Ascending aorta (tissue), 2 donors: ENCODE results near the gene LCE2B. TPM values are rescaled to one million over a fixed set of nuclear protein-coding genes. Genes with fewer than 3 reads are reported as not detected.

Source experiments
- DNase-seq, 2 donors: peaks; one replicate each; pipeline ENCODE4 v3.0.0-alpha.2; 2019; ENCODE audit warnings: low spot score in 2 of 2
- H3K27ac ChIP-seq, 2 donors: fragments of 200-600 bp; sonication (generic); one replicate each; pipeline ENCODE4 v1.5.1; 2016 to 2017; ENCODE audit warnings: mild to moderate bottlenecking in 1 of 2
- H3K27me3 ChIP-seq: fragments of 200-600 bp; sonication (generic); one replicate; pipeline ENCODE4 v1.5.1; 2017
- H3K36me3 ChIP-seq, 2 donors: fragments of 200-600 bp; sonication (generic); one replicate each; pipeline ENCODE4 v1.5.1; 2016
- H3K4me1 ChIP-seq, 2 donors: fragments of 200-600 bp; sonication (generic); one replicate each; pipeline ENCODE4 v1.5.1; 2016 to 2017; ENCODE audit warnings: mild to moderate bottlenecking in 1 of 2
- H3K4me3 ChIP-seq, 2 donors: fragments of 200-600 bp; sonication (generic); one replicate each; pipeline ENCODE4 v1.5.1; 2016 to 2017; ENCODE audit warnings: mild to moderate bottlenecking in 1 of 2
- H3K9me3 ChIP-seq, 2 donors: fragments of 200-600 bp; sonication (generic); one replicate each; pipeline ENCODE4 v1.5.1; 2016
- intact Hi-C: fragments of 100-400 bp; cut with DNase I; formaldehyde crosslinking; loops from one replicate; pipeline ENCODE4 v1.15.1; 2023
- total RNA-seq: library from RNA; depleted of rRNA; stranded (reverse); fragments of >200 nt; gene quantifications from one replicate; pipeline ENCODE4 v1.1.0, GENCODE V29; 2016
- TF ChIP-seq, protein P1 (sequence below), 3 experiments: fragments of 200-600 bp in 2 of 3; fragments of 450-650 bp in 1 of 3; sonication (generic) in 2 of 3; IDR thresholded peaks; one replicate each; pipeline ENCODE4 v1.5.1; 2016 to 2019; ENCODE audit warnings: antibody characterized with exemption in 3 of 3, mild to moderate bottlenecking in 1 of 3, moderate library complexity in 1 of 3

The LCE2B gene
- total RNA-seq, 1 donor from 2014 or later: not detected

DNA sequence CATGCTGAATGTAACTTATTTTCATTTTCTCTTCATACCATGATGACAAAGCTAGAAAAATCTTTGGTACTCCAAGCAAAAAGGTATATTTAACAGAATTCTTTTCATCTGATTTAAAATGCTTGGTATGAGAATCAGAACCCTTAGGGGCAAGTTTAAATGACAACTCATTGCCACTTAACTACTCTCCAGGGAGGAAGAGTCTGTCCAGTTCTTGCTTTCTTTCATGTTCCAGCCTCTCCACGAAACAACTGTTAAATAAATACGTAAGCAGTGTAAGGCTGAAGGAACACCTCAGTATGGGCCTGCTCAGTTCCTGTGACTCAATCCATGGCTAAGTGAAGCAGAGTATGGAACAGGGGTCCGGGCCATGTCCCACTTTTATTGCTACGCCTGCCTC, 13.8 kb downstream of the LCE2B start:
- DNase-seq: no peak
- H3K9me3 ChIP-seq: no peaks in the 10 kb centered on the region
- intact Hi-C loops: no loop called here
- H3K36me3 ChIP-seq: no peaks in the 10 kb centered on the region
- TF ChIP-seq, protein P1, sequence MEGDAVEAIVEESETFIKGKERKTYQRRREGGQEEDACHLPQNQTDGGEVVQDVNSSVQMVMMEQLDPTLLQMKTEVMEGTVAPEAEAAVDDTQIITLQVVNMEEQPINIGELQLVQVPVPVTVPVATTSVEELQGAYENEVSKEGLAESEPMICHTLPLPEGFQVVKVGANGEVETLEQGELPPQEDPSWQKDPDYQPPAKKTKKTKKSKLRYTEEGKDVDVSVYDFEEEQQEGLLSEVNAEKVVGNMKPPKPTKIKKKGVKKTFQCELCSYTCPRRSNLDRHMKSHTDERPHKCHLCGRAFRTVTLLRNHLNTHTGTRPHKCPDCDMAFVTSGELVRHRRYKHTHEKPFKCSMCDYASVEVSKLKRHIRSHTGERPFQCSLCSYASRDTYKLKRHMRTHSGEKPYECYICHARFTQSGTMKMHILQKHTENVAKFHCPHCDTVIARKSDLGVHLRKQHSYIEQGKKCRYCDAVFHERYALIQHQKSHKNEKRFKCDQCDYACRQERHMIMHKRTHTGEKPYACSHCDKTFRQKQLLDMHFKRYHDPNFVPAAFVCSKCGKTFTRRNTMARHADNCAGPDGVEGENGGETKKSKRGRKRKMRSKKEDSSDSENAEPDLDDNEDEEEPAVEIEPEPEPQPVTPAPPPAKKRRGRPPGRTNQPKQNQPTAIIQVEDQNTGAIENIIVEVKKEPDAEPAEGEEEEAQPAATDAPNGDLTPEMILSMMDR (IDR thresholded peaks at IDR 0.05): no peak
- no peaks in the 10 kb centered on the region for H3K4me1 ChIP-seq
- H3K27me3 ChIP-seq: no peaks in the 10 kb centered on the region
- no peak overlapping the region for H3K4me3 ChIP-seq
- H3K27ac ChIP-seq: no peak overlapping the region

DNA sequence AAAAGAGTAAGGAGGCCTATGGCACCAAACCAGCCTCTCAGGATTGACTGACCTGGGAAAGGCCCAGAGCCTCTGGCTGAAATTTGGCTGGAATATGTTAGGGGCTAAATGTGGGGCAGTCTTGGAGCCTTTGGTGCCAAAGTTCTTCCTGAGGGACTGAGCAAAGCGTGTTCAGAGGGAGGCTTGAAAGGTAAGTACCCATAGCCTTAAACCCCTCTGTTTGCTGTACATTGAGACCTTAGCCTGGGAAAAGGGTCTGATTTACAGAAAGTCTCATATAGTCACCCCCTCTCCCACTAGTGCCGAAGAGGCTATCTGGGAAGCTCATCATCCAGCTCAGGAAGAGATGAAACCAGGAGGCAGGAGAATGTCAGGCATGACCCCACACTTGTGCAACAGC, 21.9 kb downstream of the LCE2B start, which contains the start of gene LCE4A:
Gene LCE4A (plus strand): TSS at position 301 of the 400 bp plus-strand sequence. CDS start 916 bp downstream, outside the sequence.
- intact Hi-C loops: no loop called here
- Histone ChIP-seq H3K4me3 (no peak within 1 kb of the TSS), H3K4me1 (no peaks in the 10 kb centered on the region), H3K36me3 (no peaks in the 10 kb centered on the region), H3K27ac (no peak within 1 kb of the TSS), H3K27me3 (no peaks in the 10 kb centered on the region), H3K9me3 (no peaks in the 10 kb centered on the region)
- TF ChIP-seq, protein P1 (IDR thresholded peaks at IDR 0.05): no peak
- DNase-seq: no peak

DNA sequence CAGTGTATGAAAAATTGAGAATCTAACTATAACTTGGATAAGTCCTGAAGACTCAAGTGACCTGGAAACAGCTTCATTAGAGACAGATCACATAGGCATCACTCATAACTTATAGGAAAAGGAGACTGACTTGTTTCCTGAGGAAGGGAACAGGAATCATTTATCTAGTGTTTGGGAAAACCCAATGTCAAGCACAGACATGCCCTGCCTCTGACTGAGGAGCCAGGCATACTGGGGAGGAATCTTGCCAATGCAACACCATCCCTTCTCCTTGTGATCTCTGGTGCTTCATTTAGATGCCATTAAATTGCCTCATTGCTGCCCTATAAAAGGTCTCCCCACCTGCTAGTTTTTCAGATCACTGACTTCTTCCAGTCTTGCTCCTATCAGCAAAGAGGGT, 32.3 kb downstream of the LCE2B start:
- Histone ChIP-seq H3K36me3 (no peaks in the 10 kb centered on the region), H3K27ac (no peak overlapping the region), H3K9me3 (peaks cover 0 to 8% of the 10 kb centered on the region in 2 donors), H3K4me1 (no peaks in the 10 kb centered on the region), H3K27me3 (no peaks in the 10 kb centered on the region), H3K4me3 (no peak overlapping the region)
- intact Hi-C loops: no loop called here
- DNase-seq: no peak
- TF ChIP-seq, protein P1 (IDR thresholded peaks at IDR 0.05): no peak

DNA sequence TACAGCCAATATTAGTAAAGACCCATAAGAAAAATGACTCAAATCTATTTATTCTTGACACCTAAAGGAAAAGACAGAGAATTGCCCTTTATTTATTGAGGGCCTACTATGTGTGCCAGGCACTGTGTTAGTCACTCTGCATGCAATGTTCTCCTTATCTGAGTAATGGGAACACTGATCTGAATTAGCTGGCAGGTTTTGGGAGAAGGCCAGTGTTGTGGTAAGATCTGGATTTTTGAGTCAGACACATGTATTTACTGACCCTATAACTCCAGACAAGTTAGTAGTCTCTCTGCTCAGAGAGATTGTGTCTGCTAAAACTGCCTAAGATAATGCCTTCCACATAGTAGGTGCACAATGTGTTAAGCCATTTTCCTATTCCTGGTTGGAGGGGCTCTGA, 39.3 kb downstream of the LCE2B start:
- intact Hi-C loops: no loop called here
- Histone ChIP-seq H3K27ac (no peak overlapping the region), H3K27me3 (no peaks in the 10 kb centered on the region), H3K36me3 (no peaks in the 10 kb centered on the region), H3K4me1 (no peaks in the 10 kb centered on the region), H3K4me3 (no peak overlapping the region), H3K9me3 (no peaks in the 10 kb centered on the region)
- DNase-seq: no peak
- TF ChIP-seq, protein P1 (IDR thresholded peaks at IDR 0.05): no peak

DNA sequence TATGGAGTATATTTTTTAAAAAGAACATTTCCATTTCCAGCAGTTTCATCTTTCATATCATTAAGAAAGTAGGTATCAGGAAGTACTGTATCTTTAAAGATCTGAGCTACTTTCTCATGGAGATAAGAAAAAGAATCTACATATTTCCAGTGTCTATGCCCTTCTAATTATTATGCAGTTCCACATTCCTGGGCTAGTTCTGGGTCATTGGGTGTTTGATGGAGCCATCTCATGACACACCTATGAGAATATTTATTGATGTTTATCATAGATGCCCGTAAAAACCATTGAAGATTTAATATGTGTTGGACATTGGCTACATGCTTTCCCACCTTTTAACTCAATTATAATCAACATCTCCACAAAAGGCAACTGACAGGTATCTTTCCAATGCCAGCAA, 43.1 kb downstream of the LCE2B start:
- H3K36me3 ChIP-seq: no peaks in the 10 kb centered on the region
- H3K27ac ChIP-seq: no peak overlapping the region
- H3K4me3 ChIP-seq: no peak overlapping the region
- DNase-seq: no peak
- TF ChIP-seq, protein P1 (IDR thresholded peaks at IDR 0.05): no peak
- H3K27me3 ChIP-seq: no peaks in the 10 kb centered on the region
- intact Hi-C loops: no loop called here
- no peaks in the 10 kb centered on the region for H3K4me1 ChIP-seq
- H3K9me3 ChIP-seq: no peaks in the 10 kb centered on the region

DNA sequence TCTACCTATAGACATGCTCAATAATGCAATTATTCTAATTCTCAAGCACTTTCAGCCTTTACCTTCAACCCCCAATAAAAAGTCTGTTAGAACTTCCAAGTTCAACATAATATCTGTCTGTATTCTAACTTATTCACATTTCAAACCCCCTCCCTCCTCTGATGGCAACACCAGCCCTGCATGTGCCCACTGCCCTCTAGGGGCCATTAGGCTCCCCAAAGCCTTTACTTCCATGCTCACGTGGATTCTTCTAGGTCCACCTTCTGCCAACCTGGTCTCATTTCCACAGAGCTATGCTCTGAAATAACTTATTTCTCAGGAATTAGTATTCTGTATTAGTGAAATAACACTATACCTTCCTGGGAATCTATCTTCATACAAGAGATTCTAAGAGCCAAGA, 49.7 kb downstream of the LCE2B start:
- Histone ChIP-seq H3K4me3 (no peak overlapping the region), H3K36me3 (no peaks in the 10 kb centered on the region), H3K27ac (no peak overlapping the region), H3K4me1 (no peaks in the 10 kb centered on the region), H3K27me3 (no peaks in the 10 kb centered on the region), H3K9me3 (no peaks in the 10 kb centered on the region)
- TF ChIP-seq, protein P1 (IDR thresholded peaks at IDR 0.05): no peak
- DNase-seq: no peak
- intact Hi-C loops: no loop called here
